Motor neuron (in vitro differentiated cells): Measurements from ENCODE around the gene DBNDD1. TPM values are rescaled to one million over a fixed set of nuclear protein-coding genes. Genes with fewer than 3 reads are reported as not detected.

Experiments
- ATAC-seq, 8 experiments: fragments of 200-7000 bp; cut with Tn5 transposase; replicated peaks in 6 of 8; 2 replicates each; pipeline ENCODE4 v1.8.0; 2021; ENCODE audit warnings: mild to moderate bottlenecking in 8 of 8, moderate library complexity in 8 of 8
- H3K27ac ChIP-seq, 2 donors: fragments of 250-450 bp; sonication (Bioruptor Pico); 2 replicates each; pipeline ENCODE4 v1.9.0; 2021; ENCODE audit warnings: antibody characterized with exemption in 2 of 2, mild to moderate bottlenecking in 2 of 2, moderate library complexity in 1 of 2
- H3K4me1 ChIP-seq, 2 donors: fragments of 250-450 bp; sonication (Bioruptor Pico); replicated peaks in 1 of 2; 2 replicates each; pipeline ENCODE4 v1.6.1; 2021; ENCODE audit warnings: antibody characterized with exemption in 2 of 2, mild to moderate bottlenecking in 2 of 2, moderate library complexity in 1 of 2
- H3K4me3 ChIP-seq, 5 donors: fragments of 250-450 bp; sonication (Bioruptor Pico); 2 replicates each; pipeline ENCODE4 v1.9.0; 2021; ENCODE audit warnings: antibody characterized with exemption in 5 of 5, mild to moderate bottlenecking in 5 of 5, moderate library complexity in 4 of 5
- WGBS, 10 experiments: fragments of 450-650 bp; shearing (Covaris generic); methylation state at CpG; one replicate each; pipeline ENCODE4 v1.0.0; 2022; 5-methylcytosine and 5-hydroxymethylcytosine counted together
- in situ Hi-C, 9 experiments: fragments of 400-800 bp; cut with MboI; loops; one replicate each; pipeline ENCODE4 v1.15.0; 2021; ENCODE audit warnings: low sequenced_read_pairs in 9 of 9, low pct_unique_long_range_greater_than_20kb in 2 of 9; ENCODE audit not compliant: unreplicated experiment in 9 of 9
- total RNA-seq, 8 experiments: library from RNA; unstranded; fragments of 300-600 nt; gene quantifications; 2 replicates each; pipeline versions ENCODE4 v1.2.3 to v1.2.4, GENCODE V29; 2022

The DBNDD1 gene
- total RNA-seq, 8 experiments from 2014 or later = 0.56 to 26.3 (median 14.2) TPM

GRCh38 chr16:89957216-89957785 lies 62.0 kb downstream of the DBNDD1 start:
- 88 to 100% (median 100%) methylated on average over 1 to 8 of the region's 23 CpGs; no CpG with 5 or more reads in 5 of the 10 experiments for WGBS, 10 experiments
- ATAC-seq = no peak
- H3K4me3 ChIP-seq = peak overlapping the region in 1 of 5 donors; percentile 6
- H3K4me1 ChIP-seq = peaks cover 5 to 9% of the 10 kb centered on the region in 2 donors
- H3K27ac ChIP-seq = peak overlapping the region; percentile 72 to 75
- in situ Hi-C loops = no loop called here

GRCh38 chr16:89956505-89957215 lies 62.6 kb downstream of the DBNDD1 start:
- Histone ChIP-seq H3K4me3 (no peak overlapping the region), H3K4me1 (peaks cover 5 to 9% of the 10 kb centered on the region in 2 donors), H3K27ac (no peak overlapping the region)
- 90 to 100% (median 99%) methylated on average over 1 to 11 of the region's 15 CpGs; no CpG with 5 or more reads in 1 of the 10 experiments for WGBS, 10 experiments
- no peak for ATAC-seq
- in situ Hi-C loops = no loop called here

- ATAC-seq = no peak
- 80 to 100% (median 94%) methylated on average over 1 to 7 of the region's 15 CpGs; no CpG with 5 or more reads in 6 of the 10 experiments for WGBS, 10 experiments
- no peak overlapping the region for H3K4me3 ChIP-seq
- peaks cover 5 to 9% of the 10 kb centered on the region in 2 donors for H3K4me1 ChIP-seq
- in situ Hi-C loops = no loop called here
- H3K27ac ChIP-seq = no peak overlapping the region
These were observed 64.1 kb downstream of the DBNDD1 start for GRCh38 chr16:89955001-89955685.

Other genes starting within 250 kb of the DBNDD1 start
- gene FANCA, start 202.8 kb downstream of the DBNDD1 start, total RNA-seq = 10 to 100 TPM in 3 of 8 experiments, 1 to 10 TPM in 5; 3.7 to 59.7 (median 7.7) TPM
- 10 to 100 TPM in 6 of 8 experiments, 1 to 10 TPM in 2; 3.7 to 21.5 (median 14.0) TPM for gene SPIRE2, start 191.0 kb downstream of the DBNDD1 start, total RNA-seq
- 100 to 1,000 TPM in 7 of 8 experiments, 10 to 100 TPM in 1; 94.7 to 213 (median 143) TPM for gene TCF25, start 145.9 kb downstream of the DBNDD1 start, total RNA-seq
- gene MC1R, start 100.6 kb downstream of the DBNDD1 start, total RNA-seq = 1 to 10 TPM; 2.8 to 8.4 (median 5.1) TPM
- gene TUBB3, start 96.1 kb downstream of the DBNDD1 start, total RNA-seq = 1,000 to 10,000 TPM in 1 of 8 experiments, 100 to 1,000 TPM in 5, 10 to 100 TPM in 2; 34.7 to 2,215 (median 670) TPM
- 10 to 100 TPM; 30.4 to 65.0 (median 55.0) TPM for gene DEF8, start 70.7 kb downstream of the DBNDD1 start, total RNA-seq
- gene PRDM7, start 57.9 kb upstream of the DBNDD1 start, total RNA-seq = under 1 TPM in 4 of 8 experiments, not detected in 4; 0.14 to 0.47 (median 0.26) TPM